GM12873 (cell line): ENCODE data around the gene THSD7B.

Experiments used
- TF ChIP-seq, protein P1 (sequence below): IDR thresholded peaks from 2 replicates; pipeline ENCODE4 v1.5.1; 2012; ENCODE audit warnings: low read depth, mild to moderate bottlenecking, moderate library complexity, low read length, control low read depth; ENCODE audit not compliant: insufficient read depth; ENCODE audit errors: missing control alignments

THSD7B gene

DNA sequence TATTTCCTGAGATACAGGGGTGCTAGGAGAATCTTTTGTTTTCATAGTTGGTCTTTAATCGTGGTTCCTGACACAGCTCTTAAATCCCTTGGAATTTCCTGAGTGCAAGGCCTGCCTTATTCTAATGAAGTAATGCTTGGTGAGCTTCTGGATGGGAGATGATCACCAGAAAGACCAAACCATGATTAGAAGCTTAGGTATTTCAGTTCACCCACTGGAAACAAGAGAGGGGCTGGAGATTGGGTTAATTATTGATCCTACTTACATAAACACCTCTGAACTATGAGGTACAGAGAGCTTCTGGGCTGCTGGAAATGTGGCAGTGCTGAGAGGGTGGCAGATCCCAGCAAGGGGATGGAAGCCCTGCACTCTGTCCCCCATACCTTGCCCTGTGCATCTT, 406.8 kb downstream of the THSD7B start:
- TF ChIP-seq, protein P1, sequence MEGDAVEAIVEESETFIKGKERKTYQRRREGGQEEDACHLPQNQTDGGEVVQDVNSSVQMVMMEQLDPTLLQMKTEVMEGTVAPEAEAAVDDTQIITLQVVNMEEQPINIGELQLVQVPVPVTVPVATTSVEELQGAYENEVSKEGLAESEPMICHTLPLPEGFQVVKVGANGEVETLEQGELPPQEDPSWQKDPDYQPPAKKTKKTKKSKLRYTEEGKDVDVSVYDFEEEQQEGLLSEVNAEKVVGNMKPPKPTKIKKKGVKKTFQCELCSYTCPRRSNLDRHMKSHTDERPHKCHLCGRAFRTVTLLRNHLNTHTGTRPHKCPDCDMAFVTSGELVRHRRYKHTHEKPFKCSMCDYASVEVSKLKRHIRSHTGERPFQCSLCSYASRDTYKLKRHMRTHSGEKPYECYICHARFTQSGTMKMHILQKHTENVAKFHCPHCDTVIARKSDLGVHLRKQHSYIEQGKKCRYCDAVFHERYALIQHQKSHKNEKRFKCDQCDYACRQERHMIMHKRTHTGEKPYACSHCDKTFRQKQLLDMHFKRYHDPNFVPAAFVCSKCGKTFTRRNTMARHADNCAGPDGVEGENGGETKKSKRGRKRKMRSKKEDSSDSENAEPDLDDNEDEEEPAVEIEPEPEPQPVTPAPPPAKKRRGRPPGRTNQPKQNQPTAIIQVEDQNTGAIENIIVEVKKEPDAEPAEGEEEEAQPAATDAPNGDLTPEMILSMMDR, result no peak

DNA sequence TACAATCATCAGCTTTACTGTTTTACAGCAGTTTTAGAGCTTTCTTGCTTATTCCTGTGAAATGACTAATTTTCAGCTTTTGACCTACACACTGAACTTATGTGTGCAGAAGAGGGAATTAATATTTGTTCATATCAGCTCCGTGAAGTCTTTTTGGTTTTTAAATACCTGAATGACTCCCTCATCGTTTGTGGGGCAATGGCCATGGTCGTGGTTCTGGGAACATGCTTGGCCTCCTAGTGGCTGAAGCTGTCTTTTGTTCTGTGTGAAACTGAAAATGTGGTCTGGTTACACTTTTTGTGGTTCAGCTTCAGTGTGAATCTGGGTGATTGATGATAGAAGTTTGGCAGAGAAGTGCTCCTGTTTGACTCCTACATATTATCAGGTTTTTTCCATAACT, 408.1 kb downstream of the THSD7B start:
- TF ChIP-seq, protein P1, result peak; percentile 52

GRCh38 chr2:137175246-137175645, 409.9 kb downstream of the THSD7B start:
- TF ChIP-seq, protein P1, result no peak

DNA sequence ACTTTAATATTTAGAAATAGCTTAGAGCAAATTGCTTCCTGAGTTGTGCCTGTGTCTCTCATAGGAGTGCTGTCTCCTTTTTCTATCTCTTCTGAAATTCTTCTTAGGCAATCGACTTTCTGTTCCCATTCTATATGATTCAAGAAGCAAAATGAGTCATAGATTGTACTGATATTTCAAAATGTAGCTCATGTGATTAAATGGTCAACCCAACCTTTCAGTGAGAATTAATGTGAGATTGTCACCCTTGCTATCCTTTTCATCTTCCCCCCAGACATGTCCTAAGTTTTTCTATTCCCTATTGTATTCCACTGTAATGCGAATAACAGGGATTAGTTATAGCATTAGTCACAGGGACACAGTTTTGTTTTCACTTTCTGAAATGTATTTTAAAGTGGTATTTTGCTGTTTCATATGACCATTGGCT, 413.6 kb downstream of the THSD7B start:
- TF ChIP-seq, protein P1, result no peak

GRCh38 chr2:137179542-137179941, 414.2 kb downstream of the THSD7B start:
- TF ChIP-seq, protein P1, result no peak

- TF ChIP-seq, protein P1, result no peak
Observed at GRCh38 chr2:137180012-137180411, 414.7 kb downstream of the THSD7B start.

DNA sequence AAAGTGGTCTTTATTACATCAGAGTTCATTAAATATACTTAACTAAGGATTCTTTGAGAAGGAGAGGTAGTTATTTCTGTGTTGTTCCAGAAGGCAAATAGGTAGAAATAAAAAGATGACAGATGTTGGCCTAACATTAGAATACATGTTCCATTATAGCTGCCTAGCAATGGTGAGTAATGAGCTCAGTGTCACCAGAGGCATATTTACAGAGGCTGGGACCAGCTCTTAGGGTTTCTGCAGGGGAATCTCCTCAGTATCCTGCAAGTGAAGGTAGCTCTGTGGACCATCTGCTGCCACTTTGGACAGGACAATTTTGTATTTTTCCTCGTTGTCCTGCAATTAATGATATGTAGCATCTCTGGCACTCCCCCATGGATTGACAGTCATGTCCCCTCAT, 416.0 kb downstream of the THSD7B start:
- TF ChIP-seq, protein P1, result no peak
